GM21515 (cell line): ENCODE results near the gene ACLY.
"Not testable (repeated sequence)": the region's sequence is repeated elsewhere in the genome, so short reads cannot be mapped to it uniquely, and the experiment has no call there.

ENCODE experiments used
- ATAC-seq: cut with Tn5 transposase; IDR thresholded peaks from one replicate; pipeline ENCODE4 v1.9.1; 2021; ENCODE audit not compliant: unreplicated experiment

Gene ACLY

GRCh38 chr17:41836550-41837196 is 82.1 kb downstream of the ACLY start:
- no peak for ATAC-seq

GRCh38 chr17:41835800-41836549 is 82.8 kb downstream of the ACLY start, which contains the start of gene NT5C3B:
TSS of gene NT5C3B (minus strand) at chr17:41836232. CDS start at chr17:41836193, 39 bp downstream.
- peak; percentile 54 for ATAC-seq

- ATAC-seq: peak; percentile 40
Measured at GRCh38 chr17:41835214-41835799, 83.4 kb downstream of the ACLY start.

DNA sequence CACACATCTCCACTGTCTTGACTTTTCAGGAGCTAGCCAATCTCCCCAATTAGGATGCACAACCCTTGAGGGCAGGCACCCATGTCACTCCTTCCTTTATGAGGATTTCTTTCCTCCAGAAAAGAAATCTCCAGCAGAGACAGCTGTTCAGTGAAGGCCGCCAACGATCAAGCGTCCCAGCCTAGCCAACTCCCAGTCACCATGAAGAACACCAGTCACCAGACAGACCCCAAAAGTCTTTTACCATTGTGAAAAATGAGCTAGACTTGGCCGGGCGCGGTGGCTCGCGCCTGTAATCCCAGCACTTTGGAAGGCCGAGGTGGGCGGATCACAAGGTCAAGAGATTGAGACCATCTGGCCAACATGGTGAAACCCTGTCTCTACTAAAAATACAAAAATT is 88.8 kb downstream of the ACLY start:
- not testable (repeated sequence) for ATAC-seq

GRCh38 chr17:41825175-41825845 is 93.4 kb downstream of the ACLY start:
- ATAC-seq: no peak

- ATAC-seq: no peak
Measured at GRCh38 chr17:41824086-41824485, 94.7 kb downstream of the ACLY start.

GRCh38 chr17:41823580-41823979 is 95.2 kb downstream of the ACLY start:
- no peak for ATAC-seq

DNA sequence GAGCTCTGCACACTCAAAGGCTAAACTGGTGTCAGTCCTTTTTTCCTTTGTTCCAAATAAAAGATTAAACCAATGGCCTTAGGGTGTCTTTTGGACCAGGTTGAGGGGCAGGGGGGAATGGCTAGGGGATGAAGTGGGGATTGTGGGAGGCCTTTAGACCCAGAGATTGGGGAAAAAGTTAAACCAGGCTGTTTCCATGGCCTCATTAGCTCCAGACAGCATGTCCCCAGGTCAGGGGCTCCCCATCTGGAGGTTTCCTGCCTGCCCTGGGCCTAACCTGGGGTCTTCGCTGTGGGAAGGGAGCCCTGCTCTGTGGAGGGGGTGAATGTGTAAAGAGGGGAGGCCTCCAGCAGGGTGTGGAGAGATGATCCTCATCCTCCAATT is 95.6 kb downstream of the ACLY start:
- ATAC-seq: no peak

DNA sequence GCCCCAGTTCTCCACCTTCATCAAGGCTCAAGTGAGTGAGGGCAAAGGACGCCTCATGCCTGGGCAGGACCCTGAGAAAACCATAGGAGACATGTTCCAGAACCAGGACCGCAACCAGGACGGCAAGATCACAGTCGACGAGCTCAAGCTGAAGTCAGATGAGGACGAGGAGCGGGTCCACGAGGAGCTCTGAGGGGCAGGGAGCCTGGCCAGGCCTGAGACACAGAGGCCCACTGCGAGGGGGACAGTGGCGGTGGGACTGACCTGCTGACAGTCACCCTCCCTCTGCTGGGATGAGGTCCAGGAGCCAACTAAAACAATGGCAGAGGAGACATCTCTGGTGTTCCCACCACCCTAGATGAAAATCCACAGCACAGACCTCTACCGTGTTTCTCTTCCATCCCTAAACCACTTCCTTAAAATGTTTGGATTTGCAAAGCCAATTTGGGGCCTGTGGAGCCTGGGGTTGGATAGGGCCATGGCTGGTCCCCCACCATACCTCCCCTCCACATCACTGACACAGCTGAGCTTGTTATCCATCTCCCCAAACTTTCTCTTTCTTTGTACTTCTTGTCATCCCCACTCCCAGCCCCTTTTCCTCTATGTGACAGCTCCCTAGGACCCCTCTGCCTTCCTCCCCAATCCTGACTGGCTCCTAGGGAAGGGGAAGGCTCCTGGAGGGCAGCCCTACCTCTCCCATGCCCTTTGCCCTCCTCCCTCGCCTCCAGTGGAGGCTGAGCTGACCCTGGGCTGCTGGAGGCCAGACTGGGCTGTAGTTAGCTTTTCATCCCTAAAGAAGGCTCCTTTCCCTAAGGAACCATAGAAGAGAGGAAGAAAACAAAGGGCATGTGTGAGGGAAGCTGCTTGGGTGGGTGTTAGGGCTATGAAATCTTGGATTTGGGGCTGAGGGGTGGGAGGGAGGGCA is 96.3 kb downstream of the ACLY start:
- ATAC-seq: no peak

GRCh38 chr17:41821776-41822175 is 97.0 kb downstream of the ACLY start:
- ATAC-seq: no peak

DNA sequence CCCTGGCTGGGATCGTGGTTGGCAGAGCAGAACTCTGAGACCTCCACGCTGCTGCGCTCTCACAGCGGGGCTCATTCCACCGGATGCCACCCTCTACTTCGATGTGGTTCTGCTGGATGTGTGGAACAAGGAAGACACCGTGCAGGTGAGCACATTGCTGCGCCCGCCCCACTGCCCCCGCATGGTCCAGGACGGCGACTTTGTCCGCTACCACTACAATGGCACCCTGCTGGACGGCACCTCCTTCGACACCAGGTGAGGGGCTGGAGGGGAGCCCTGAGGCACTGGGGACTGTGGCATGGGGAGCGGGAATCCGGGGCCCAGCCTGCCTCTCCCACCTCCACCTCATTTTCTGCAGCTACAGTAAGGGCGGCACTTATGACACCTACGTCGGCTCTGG is 100.7 kb downstream of the ACLY start:
- no peak for ATAC-seq
